ENCODE data around the gene PSMD2.
A peak's percentile ranks its signal among the peaks of the same experiment; 100 is the strongest.

DNA sequence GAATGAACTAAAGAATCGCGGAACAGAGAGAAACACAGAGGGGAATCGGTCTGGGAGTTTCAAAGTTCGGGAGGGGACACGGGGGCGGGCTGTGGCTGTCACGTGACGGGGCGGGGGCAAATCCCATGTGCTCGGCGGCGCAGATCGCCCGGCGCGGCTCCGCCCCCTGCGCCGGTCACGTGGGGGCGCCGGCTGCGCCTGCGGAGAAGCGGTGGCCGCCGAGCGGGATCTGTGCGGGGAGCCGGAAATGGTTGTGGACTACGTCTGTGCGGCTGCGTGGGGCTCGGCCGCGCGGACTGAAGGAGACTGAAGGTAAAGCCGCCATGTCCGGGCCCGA lies 15.3 kb downstream of the PSMD2 start, which contains the start of gene EIF4G1:
- TF ChIP-seq CTCF (IDR thresholded peaks at IDR 0.05), result no peak
- TF ChIP-seq POLR2AphosphoS5 (IDR thresholded peaks at IDR 0.05; ENCODE audit: low read depth, low read length), result peak; percentile 96

All from Panc1 (cell line).